Measurements from ENCODE around the gene PDCD2L. TPM values are rescaled to one million over a fixed set of nuclear protein-coding genes. Genes with fewer than 3 reads are reported as not detected.
"Not testable (repeated sequence)": the region's sequence is repeated elsewhere in the genome, so short reads cannot be mapped to it uniquely, and the experiment has no call there.

PDCD2L gene
- total RNA-seq, 2 experiments from 2014 or later, result 12.9 to 13.3 TPM

DNA sequence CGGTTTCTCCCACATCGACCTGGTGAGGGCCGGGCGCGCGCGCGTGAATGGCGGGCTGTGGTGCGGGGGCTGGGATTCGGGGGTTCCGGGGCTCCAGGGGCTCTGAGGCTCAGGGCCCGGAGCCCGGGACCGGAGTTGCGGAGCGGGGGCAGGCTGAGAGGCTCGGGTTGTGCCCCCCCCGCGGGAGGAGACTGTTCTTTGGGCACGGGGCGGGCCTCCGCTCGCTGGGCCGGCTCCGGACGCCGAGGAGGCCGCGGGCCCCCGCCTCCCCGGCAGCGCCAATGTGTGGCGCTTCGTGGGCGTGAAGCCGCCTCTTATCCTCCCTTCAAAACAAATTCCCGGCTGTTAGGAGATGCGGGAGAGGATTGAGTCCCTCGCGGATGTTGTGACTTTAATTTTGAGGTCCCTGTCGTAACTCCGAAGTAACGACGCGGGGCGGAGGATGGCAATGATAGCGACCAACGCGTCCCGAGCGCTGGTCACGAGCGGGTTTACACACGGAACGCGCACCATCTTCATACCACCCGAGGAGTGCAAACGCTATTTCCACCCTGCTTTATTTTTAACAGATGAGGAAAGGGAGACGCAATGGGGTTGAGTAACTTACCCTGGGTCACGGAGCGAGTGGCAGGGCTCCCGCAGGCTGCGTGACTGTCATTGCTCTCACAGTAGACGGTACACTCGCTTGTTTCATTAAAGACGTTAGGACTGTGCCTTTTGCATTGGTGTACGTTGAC, 24.5 kb downstream of the PDCD2L start:
- ATAC-seq (peak; percentile 64), DNase-seq (peak; percentile 59)
- ChIA-PET CTCF (interaction anchor here (0.7 to 1.0 kb wide), 2 partner anchors 9 to 10 kb away, joined by 3 read pairs; no protein-coding TSS in a partner anchor), POLR2A (interaction anchor here (0.6 to 1.9 kb wide), 12 partner anchors 17 to 362 kb away, joined by 3 to 9 read pairs (median 4); partner anchors contain the start of gene GPI)
- H3K4me3 Mint-ChIP-seq, result peak overlapping the region; percentile 99
- peaks cover 30% of the 10 kb centered on the region for H3K4me1 Mint-ChIP-seq (ENCODE audit: low read depth)
- peak overlapping the region; percentile 97 for H3K27ac Mint-ChIP-seq
- no peaks in the 10 kb centered on the region for H3K9me3 Mint-ChIP-seq (ENCODE audit: insufficient read depth)
- H3K36me3 Mint-ChIP-seq (ENCODE audit: low read depth), result peaks cover 38% of the 10 kb centered on the region
- H3K27me3 Mint-ChIP-seq (ENCODE audit: low read depth), result no peaks in the 10 kb centered on the region

DNA sequence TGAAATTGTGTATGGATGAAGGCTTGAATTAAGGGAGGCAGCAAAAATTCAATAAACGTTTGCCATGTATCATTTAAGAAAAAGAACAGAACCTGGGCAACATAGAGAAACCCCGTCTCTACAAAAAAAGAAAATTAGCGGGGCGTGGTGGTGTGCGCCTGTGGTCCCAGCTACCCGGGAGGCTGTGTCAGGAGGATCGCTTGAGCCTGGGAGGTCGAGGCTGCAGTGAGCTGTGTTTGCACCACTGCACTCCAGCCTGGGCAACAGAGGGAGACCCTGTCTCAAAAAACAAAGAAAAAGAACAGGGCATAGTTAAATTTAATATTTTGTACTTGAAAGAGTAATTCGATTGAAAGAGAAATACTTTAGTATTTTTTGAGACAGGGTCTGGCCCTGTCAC, 25.4 kb downstream of the PDCD2L start:
- no peak for ATAC-seq
- H3K4me1 Mint-ChIP-seq (ENCODE audit: low read depth), result peaks cover 30% of the 10 kb centered on the region
- H3K27ac Mint-ChIP-seq, result peak overlapping the region; percentile 34
- POLR2A ChIA-PET, result no interaction called here
- CTCF ChIA-PET, result interaction anchor here (0.8 to 1.7 kb wide), 4 partner anchors 22 to 93 kb away, joined by 3 to 10 read pairs (median 4); partner anchors contain the start of gene PDCD2L
- no peaks in the 10 kb centered on the region for H3K27me3 Mint-ChIP-seq (ENCODE audit: low read depth)
- H3K4me3 Mint-ChIP-seq, result peak overlapping the region; percentile 99
- DNase-seq, result no peak
- H3K9me3 Mint-ChIP-seq (ENCODE audit: insufficient read depth), result no peaks in the 10 kb centered on the region
- peaks cover 43% of the 10 kb centered on the region for H3K36me3 Mint-ChIP-seq (ENCODE audit: low read depth)

- Mint-ChIP-seq H3K4me1 (ENCODE audit: low read depth) (peaks cover 30% of the 10 kb centered on the region), H3K9me3 (ENCODE audit: insufficient read depth) (no peaks in the 10 kb centered on the region), H3K4me3 (peak overlapping the region; percentile 99), H3K36me3 (ENCODE audit: low read depth) (peaks cover 53% of the 10 kb centered on the region), H3K27me3 (ENCODE audit: low read depth) (no peaks in the 10 kb centered on the region), H3K27ac (peak overlapping the region; percentile 72)
- ATAC-seq (peak; percentile 57), DNase-seq (peak; percentile 72)
- ChIA-PET POLR2A (interaction anchor here (0.6 kb wide), 1 partner anchor 28 kb away, joined by 3 read pairs; no protein-coding TSS in a partner anchor), CTCF (interaction anchor here (0.6 to 1.7 kb wide), 31 partner anchors 8 to 279 kb away, joined by 3 to 13 read pairs (median 4); partner anchors contain the start of genes GPI, LSM14A, PDCD2L and ZNF302)
These were observed 26.8 kb downstream of the PDCD2L start for GRCh38 chr19:34430738-34431625.

DNA sequence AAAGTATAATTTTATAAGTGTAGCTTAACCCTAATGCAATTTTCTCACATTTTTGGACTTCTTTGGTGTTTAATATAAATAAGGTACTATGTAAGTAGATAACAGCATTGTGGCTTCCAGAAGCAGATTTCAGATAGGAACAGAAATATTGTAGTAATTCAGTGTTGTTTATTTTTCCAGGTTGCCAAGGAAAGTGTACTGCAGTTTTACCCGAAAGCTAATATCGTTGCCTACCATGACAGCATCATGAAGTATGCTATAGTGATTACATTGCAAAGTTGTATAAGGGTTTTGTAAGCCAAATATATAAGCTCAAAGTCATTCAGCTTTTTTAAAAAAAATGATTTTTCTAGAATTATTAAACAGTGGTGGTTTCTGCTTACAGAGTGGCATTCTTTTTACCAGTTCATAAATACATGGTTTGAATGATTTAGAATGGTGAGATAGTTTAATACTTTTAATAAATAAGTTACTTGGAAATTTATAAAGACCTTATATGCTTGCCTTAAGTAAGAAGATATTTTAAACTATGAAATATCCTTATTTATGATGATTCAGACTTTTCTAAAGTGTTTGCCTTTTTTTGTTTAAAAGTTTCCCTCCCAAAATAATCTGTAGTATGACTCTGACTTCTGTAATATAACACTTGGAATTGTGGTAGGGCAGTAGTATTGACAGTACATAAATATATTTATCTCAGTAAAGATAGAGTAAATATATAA, 27.6 kb downstream of the PDCD2L start:
- H3K27ac Mint-ChIP-seq, result no peak overlapping the region
- CTCF ChIA-PET, result interaction anchor here (1.0 kb wide), 1 partner anchor 27 kb away, joined by 4 read pairs; the partner anchor contains the start of gene PDCD2L
- DNase-seq (no peak), ATAC-seq (no peak)
- H3K36me3 Mint-ChIP-seq (ENCODE audit: low read depth), result peaks cover 58% of the 10 kb centered on the region
- POLR2A ChIA-PET, result no interaction called here
- no peaks in the 10 kb centered on the region for H3K9me3 Mint-ChIP-seq (ENCODE audit: insufficient read depth)
- H3K4me1 Mint-ChIP-seq (ENCODE audit: low read depth), result peaks cover 30% of the 10 kb centered on the region
- no peaks in the 10 kb centered on the region for H3K27me3 Mint-ChIP-seq (ENCODE audit: low read depth)
- no peak overlapping the region for H3K4me3 Mint-ChIP-seq

DNA sequence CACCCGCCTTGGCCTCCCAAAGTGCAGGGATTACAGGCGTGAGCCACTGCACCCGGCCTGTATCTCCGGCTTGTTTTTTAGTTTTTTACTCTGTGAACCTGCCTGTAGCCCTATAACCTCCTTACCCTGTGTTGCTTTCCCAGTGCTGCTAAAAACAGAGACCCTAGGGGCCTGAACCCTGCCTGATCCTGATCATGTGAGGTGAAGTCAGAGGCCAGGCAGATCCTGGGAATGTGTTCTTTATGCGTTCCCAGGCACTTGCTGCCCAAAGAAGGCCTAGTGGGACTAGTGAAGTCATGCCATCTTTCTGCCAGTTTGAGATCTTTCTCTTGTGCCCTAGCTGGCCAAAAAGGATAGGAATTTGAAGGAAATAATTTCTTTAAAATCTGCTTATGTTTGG, 28.6 kb downstream of the PDCD2L start:
- H3K4me1 Mint-ChIP-seq (ENCODE audit: low read depth), result peaks cover 28% of the 10 kb centered on the region
- no peaks in the 10 kb centered on the region for H3K9me3 Mint-ChIP-seq (ENCODE audit: insufficient read depth)
- peaks cover 62% of the 10 kb centered on the region for H3K36me3 Mint-ChIP-seq (ENCODE audit: low read depth)
- ChIA-PET CTCF (interaction anchor here (1.2 kb wide), 1 partner anchor 17 kb away, joined by 3 read pairs; no protein-coding TSS in a partner anchor), POLR2A (no interaction called here)
- H3K27me3 Mint-ChIP-seq (ENCODE audit: low read depth), result no peaks in the 10 kb centered on the region
- H3K27ac Mint-ChIP-seq, result no peak overlapping the region
- ATAC-seq, result no peak
- H3K4me3 Mint-ChIP-seq, result no peak overlapping the region
- DNase-seq, result no peak

GRCh38 chr19:34436716-34437115, 32.5 kb downstream of the PDCD2L start:
- ChIA-PET CTCF (no interaction called here), POLR2A (no interaction called here)
- DNase-seq (no peak), ATAC-seq (no peak)
- Mint-ChIP-seq H3K4me1 (ENCODE audit: low read depth) (peaks cover 6% of the 10 kb centered on the region), H3K27ac (no peak overlapping the region), H3K36me3 (ENCODE audit: low read depth) (peaks cover 69% of the 10 kb centered on the region), H3K9me3 (ENCODE audit: insufficient read depth) (no peaks in the 10 kb centered on the region), H3K4me3 (no peak overlapping the region), H3K27me3 (ENCODE audit: low read depth) (no peaks in the 10 kb centered on the region)

DNA sequence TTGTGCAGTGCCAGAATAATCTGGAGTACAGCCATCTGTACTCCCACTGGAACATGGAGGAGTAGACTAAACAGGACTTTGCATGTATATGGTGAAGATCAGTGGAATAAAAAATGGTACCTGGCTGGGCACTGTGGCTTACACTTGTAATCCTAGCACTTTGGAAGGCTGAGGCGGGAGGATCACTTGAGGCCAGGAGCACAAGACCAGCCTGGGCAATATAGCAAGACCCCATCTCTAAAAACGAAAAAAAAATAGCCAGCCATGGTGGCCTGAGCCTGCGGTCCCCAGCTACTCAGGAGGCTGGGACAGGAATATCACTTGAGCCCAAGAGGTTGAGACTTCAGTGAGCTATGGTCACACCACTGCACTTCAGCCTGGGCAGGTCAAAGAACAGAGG, 44.0 kb downstream of the PDCD2L start:
- ChIA-PET CTCF (no interaction called here), POLR2A (interaction anchor here (0.6 kb wide), 1 partner anchor 1085 kb away, joined by 7 read pairs; no protein-coding TSS in a partner anchor)
- no peaks in the 10 kb centered on the region for H3K27me3 Mint-ChIP-seq (ENCODE audit: low read depth)
- DNase-seq, result no peak
- ATAC-seq, result no peak
- H3K4me3 Mint-ChIP-seq, result no peak overlapping the region
- H3K36me3 Mint-ChIP-seq (ENCODE audit: low read depth), result peaks cover 66% of the 10 kb centered on the region
- peak overlapping the region; percentile 69 for H3K27ac Mint-ChIP-seq
- no peaks in the 10 kb centered on the region for H3K4me1 Mint-ChIP-seq (ENCODE audit: low read depth)
- no peaks in the 10 kb centered on the region for H3K9me3 Mint-ChIP-seq (ENCODE audit: insufficient read depth)

DNA sequence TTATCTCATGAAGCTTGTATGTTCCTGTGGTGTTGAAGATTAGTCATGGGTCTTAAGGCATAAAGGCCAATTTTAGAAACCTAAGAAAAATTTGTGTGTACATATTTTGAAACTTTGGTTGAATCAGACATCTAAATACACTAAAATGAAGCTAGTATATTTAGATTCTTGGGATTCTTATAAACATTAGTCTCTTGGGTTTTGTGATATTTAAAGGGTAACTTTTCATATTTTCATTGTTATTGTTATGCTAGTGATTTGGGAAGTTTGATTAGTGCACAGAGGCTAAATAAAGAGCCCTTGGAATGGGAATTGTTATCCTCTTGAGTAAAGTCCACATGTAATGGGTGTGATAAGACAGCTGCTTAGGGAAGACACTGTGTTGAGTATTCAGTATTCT, 48.5 kb downstream of the PDCD2L start:
- ChIA-PET POLR2A (interaction anchor here (1.4 kb wide), 1 partner anchor 25 kb away, joined by 6 read pairs; the partner anchor contains the start of gene UBA2), CTCF (interaction anchor here (1.3 kb wide), 1 partner anchor 10 kb away, joined by 3 read pairs; no protein-coding TSS in a partner anchor)
- Mint-ChIP-seq H3K9me3 (ENCODE audit: insufficient read depth) (no peaks in the 10 kb centered on the region), H3K27me3 (ENCODE audit: low read depth) (no peaks in the 10 kb centered on the region), H3K4me1 (ENCODE audit: low read depth) (no peaks in the 10 kb centered on the region), H3K4me3 (no peak overlapping the region), H3K36me3 (ENCODE audit: low read depth) (peaks cover 56% of the 10 kb centered on the region), H3K27ac (no peak overlapping the region)
- no peak for DNase-seq
- no peak for ATAC-seq

GRCh38 chr19:34454091-34454490, 49.9 kb downstream of the PDCD2L start:
- DNase-seq, result no peak
- ChIA-PET CTCF (interaction anchor here (2.0 kb wide), 1 partner anchor 24 kb away, joined by 4 read pairs; no protein-coding TSS in a partner anchor), POLR2A (no interaction called here)
- H3K9me3 Mint-ChIP-seq (ENCODE audit: insufficient read depth), result no peaks in the 10 kb centered on the region
- H3K4me1 Mint-ChIP-seq (ENCODE audit: low read depth), result no peaks in the 10 kb centered on the region
- ATAC-seq, result no peak
- peaks cover 52% of the 10 kb centered on the region for H3K36me3 Mint-ChIP-seq (ENCODE audit: low read depth)
- H3K4me3 Mint-ChIP-seq, result no peak overlapping the region
- H3K27ac Mint-ChIP-seq, result no peak overlapping the region
- no peaks in the 10 kb centered on the region for H3K27me3 Mint-ChIP-seq (ENCODE audit: low read depth)

- DNase-seq, result no peak
- Mint-ChIP-seq H3K4me1 (ENCODE audit: low read depth) (no peaks in the 10 kb centered on the region), H3K4me3 (no peak overlapping the region), H3K9me3 (ENCODE audit: insufficient read depth) (no peaks in the 10 kb centered on the region), H3K27ac (no peak overlapping the region), H3K27me3 (ENCODE audit: low read depth) (no peaks in the 10 kb centered on the region), H3K36me3 (ENCODE audit: low read depth) (peaks cover 52% of the 10 kb centered on the region)
- ATAC-seq, result no peak
- POLR2A ChIA-PET, result no interaction called here
- CTCF ChIA-PET, result interaction anchor here (2.0 kb wide), 1 partner anchor 25 kb away, joined by 4 read pairs; no protein-coding TSS in a partner anchor
These were observed 50.5 kb downstream of the PDCD2L start for GRCh38 chr19:34454685-34455084.

DNA sequence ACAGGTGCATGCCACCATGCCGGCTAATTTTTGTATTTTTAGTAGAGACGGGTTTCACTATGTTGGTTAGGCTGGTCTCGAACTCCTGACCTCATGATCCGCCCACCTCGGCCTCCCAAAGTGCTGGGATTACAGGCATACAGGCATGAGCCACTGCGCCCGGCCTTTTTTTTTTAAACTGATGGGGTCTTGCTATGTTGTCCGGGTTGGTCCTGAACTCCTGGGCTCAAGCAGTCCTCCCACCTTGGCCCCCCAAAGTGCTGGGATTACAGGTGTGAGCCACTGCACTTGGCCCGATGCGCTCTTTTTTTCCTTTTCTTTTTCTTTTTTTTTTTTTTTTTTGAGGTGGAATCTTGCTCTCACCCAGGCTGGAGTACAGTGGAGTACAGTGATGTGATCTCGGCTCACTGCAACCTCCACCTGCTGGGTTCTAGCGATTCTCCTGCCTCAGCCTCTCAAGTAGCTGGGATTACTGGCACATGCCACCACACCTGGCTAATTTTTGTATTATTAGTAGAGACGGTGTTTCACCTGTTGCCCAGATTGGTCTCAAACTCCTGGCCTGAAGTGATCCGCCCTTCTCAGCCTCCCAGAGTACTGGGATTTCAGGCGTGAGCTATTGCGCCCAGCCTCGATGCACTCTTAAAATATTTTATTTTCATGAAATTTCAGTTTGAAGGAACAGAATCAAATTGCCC, 51.7 kb downstream of the PDCD2L start:
- H3K4me3 Mint-ChIP-seq; H3K9me3 Mint-ChIP-seq (ENCODE audit: insufficient read depth); H3K27ac Mint-ChIP-seq; H3K27me3 Mint-ChIP-seq (ENCODE audit: low read depth); ATAC-seq; POLR2A ChIA-PET; CTCF ChIA-PET; DNase-seq; H3K4me1 Mint-ChIP-seq (ENCODE audit: low read depth): not testable (repeated sequence)
- peaks cover 57% of the 10 kb centered on the region for H3K36me3 Mint-ChIP-seq (ENCODE audit: low read depth)
